Left lobe of liver (tissue), 2 donors: ENCODE results near the gene RPL18. TPM values are rescaled to one million over a fixed set of nuclear protein-coding genes. Genes with fewer than 3 reads are reported as not detected.

Experiments used
- ATAC-seq: fragments of 200-7000 bp; cut with Tn5 transposase; one replicate; pipeline ENCODE4 v1.9.1; 2020; ENCODE audit warnings: mild to moderate bottlenecking, moderate library complexity
- DNase-seq: peaks from one replicate; pipeline ENCODE4 v3.0.0-alpha.2; 2020; ENCODE audit warnings: low spot score
- total RNA-seq: library from RNA; stranded (reverse); gene quantifications from one replicate; pipeline ENCODE4 v1.2.1, GENCODE V29; 2021
- donor health status: DM: no; HTN: no; CAD: no; lungs with moderate emphysema.
- donor health status: DM: no; HTN: yes; CAD: no.

The RPL18 gene
- total RNA-seq, 1 donor from 2014 or later, result 401 TPM

GRCh38 chr19:48631225-48631624 lies 12.2 kb upstream of the RPL18 start:
- no peak for DNase-seq

GRCh38 chr19:48630296-48631063 lies 11.5 kb upstream of the RPL18 start:
- DNase-seq, result peak; percentile 72
- no peak for ATAC-seq

More at GRCh38 chr19:48631225-48631624, 12.2 kb upstream of the RPL18 start:
- no peak for ATAC-seq

- DNase-seq, result peak; percentile 70
- peak; percentile 30 for ATAC-seq
Observed at GRCh38 chr19:48629599-48630295, 10.8 kb upstream of the RPL18 start.

GRCh38 chr19:48629297-48629598 lies 10.3 kb upstream of the RPL18 start:
- no peak for DNase-seq
- ATAC-seq, result no peak

- DNase-seq (no peak), ATAC-seq (no peak)
Observed at GRCh38 chr19:48628486-48629296, 9.7 kb upstream of the RPL18 start.

- DNase-seq (no peak), ATAC-seq (no peak)
Observed at GRCh38 chr19:48627865-48628314, 8.9 kb upstream of the RPL18 start.

- DNase-seq (peak; percentile 66), ATAC-seq (peak; percentile 39)
Observed at GRCh38 chr19:48627201-48627864, 8.4 kb upstream of the RPL18 start.

GRCh38 chr19:48625891-48626327 lies 6.9 kb upstream of the RPL18 start:
- peak; percentile 3 for ATAC-seq
- DNase-seq, result peak; percentile 67

GRCh38 chr19:48624791-48625723 lies 6.1 kb upstream of the RPL18 start:
- DNase-seq (peak; percentile 69), ATAC-seq (peak; percentile 49)

GRCh38 chr19:48624067-48624594 lies 5.2 kb upstream of the RPL18 start:
- DNase-seq, result peak; percentile 98
- peak; percentile 75 for ATAC-seq

GRCh38 chr19:48623556-48624066 lies 4.6 kb upstream of the RPL18 start:
- ATAC-seq (no peak), DNase-seq (no peak)

GRCh38 chr19:48619692-48620585 lies 961 bp upstream of the RPL18 start:
- no peak for DNase-seq
- ATAC-seq, result no peak

- no peak for DNase-seq
- no peak for ATAC-seq
Observed at GRCh38 chr19:48618278-48618915, 581 bp downstream of the RPL18 start.

GRCh38 chr19:48617146-48617937 lies 1.6 kb downstream of the RPL18 start:
- ATAC-seq (no peak), DNase-seq (no peak)

- ATAC-seq (no peak), DNase-seq (no peak)
Observed at GRCh38 chr19:48616491-48617056, 2.4 kb downstream of the RPL18 start.

- no peak for DNase-seq
- ATAC-seq, result no peak
Observed at GRCh38 chr19:48616041-48616436, 2.9 kb downstream of the RPL18 start.
